GM23248 (cell line): ENCODE data around the gene NOXA1. TPM values are rescaled to one million over a fixed set of nuclear protein-coding genes. Genes with fewer than 3 reads are reported as not detected.

Source experiments
- DNase-seq: peaks from one replicate; pipeline ENCODE4 v3.0.0-alpha.2; 2015
- H2AFZ ChIP-seq: fragments of 200-600 bp; sonication (generic); 2 replicates; pipeline ENCODE4 v1.6.1; 2016; ENCODE audit warnings: antibody characterized with exemption
- H3F3A ChIP-seq: fragments of 200-600 bp; sonication (generic); 2 replicates; pipeline ENCODE4 v1.6.1; 2016; ENCODE audit warnings: mild to moderate bottlenecking, antibody characterized with exemption, mixed run types; ENCODE audit not compliant: insufficient read depth
- H3K27ac ChIP-seq: fragments of 200-600 bp; sonication (generic); 2 replicates; pipeline ENCODE4 v1.5.1; 2016; ENCODE audit warnings: mild to moderate bottlenecking
- H3K27me3 ChIP-seq: fragments of 200-600 bp; sonication (generic); replicated peaks from 2 replicates; pipeline ENCODE4 v1.6.1; 2016; ENCODE audit warnings: mild to moderate bottlenecking; ENCODE audit not compliant: insufficient read depth
- H3K36me3 ChIP-seq: fragments of 200-600 bp; sonication (generic); 2 replicates; pipeline ENCODE4 v1.6.1; 2016; ENCODE audit warnings: low read depth, mild to moderate bottlenecking
- H3K4me1 ChIP-seq: fragments of 200-600 bp; sonication (generic); 2 replicates; pipeline ENCODE4 v1.6.1; 2016; ENCODE audit warnings: mild to moderate bottlenecking; ENCODE audit not compliant: insufficient read depth
- H3K4me2 ChIP-seq: fragments of 200-600 bp; sonication (generic); one replicate; pipeline ENCODE4 v1.6.1; 2016; ENCODE audit warnings: mild to moderate bottlenecking; ENCODE audit not compliant: unreplicated experiment
- H3K4me3 ChIP-seq: fragments of 200-600 bp; sonication (generic); 2 replicates; pipeline ENCODE4 v1.5.1; 2016; ENCODE audit warnings: mild to moderate bottlenecking
- H3K79me2 ChIP-seq: fragments of 200-600 bp; sonication (generic); 2 replicates; pipeline ENCODE4 v1.6.1; 2016; ENCODE audit warnings: mild to moderate bottlenecking; ENCODE audit not compliant: insufficient read depth
- H3K9ac ChIP-seq: fragments of 200-600 bp; sonication (generic); 2 replicates; pipeline ENCODE4 v1.6.1; 2016; ENCODE audit warnings: mild to moderate bottlenecking
- H3K9me2 ChIP-seq: fragments of 200-600 bp; sonication (generic); 2 replicates; pipeline ENCODE4 v1.6.1; 2016; ENCODE audit warnings: mixed run types, mild to moderate bottlenecking, moderate library complexity; ENCODE audit not compliant: insufficient read depth
- H3K9me3 ChIP-seq: fragments of 200-600 bp; sonication (generic); one replicate; pipeline ENCODE4 v1.6.1; 2017; ENCODE audit warnings: low read depth
- H4K20me1 ChIP-seq: fragments of 200-600 bp; sonication (generic); 2 replicates; pipeline ENCODE4 v1.6.0; 2016; ENCODE audit not compliant: insufficient read depth
- EZH2 ChIP-seq: fragments of 200-600 bp; sonication (generic); IDR thresholded peaks from 2 replicates; pipeline ENCODE4 v1.6.1; 2018; ENCODE audit warnings: antibody characterized with exemption, mild to moderate bottlenecking; ENCODE audit not compliant: insufficient read depth, poor library complexity, severe bottlenecking
- EZH2phosphoT487 ChIP-seq: fragments of 200-600 bp; sonication (generic); IDR thresholded peaks from 2 replicates; pipeline ENCODE4 v1.6.1; 2018; ENCODE audit warnings: antibody characterized with exemption, moderate library complexity, mild to moderate bottlenecking, low read depth; ENCODE audit not compliant: insufficient read depth
- WGBS, 2 experiments: methylation state at CpG; one replicate each; pipeline ENCODE4 v1.1.6; 2015 to 2017; ENCODE audit warnings: low lambda C conversion rate in 2 of 2, low coverage in 1 of 2; ENCODE audit errors: missing lambda C conversion rate in 2 of 2; 5-methylcytosine and 5-hydroxymethylcytosine counted together
- in situ Hi-C: fragments of 300-500 bp; cut with MboI; formaldehyde crosslinking; loops from 2 replicates; pipeline ENCODE4 v1.15.0; 2020
- polyA plus RNA-seq: library from polyadenylated mRNA; unstranded; fragments of >200 nt; fragmentation: Nextera tagmentation; extraction: Ambion mirVana; gene quantifications from 2 replicates; pipeline ENCODE4 v1.2.1, GENCODE V29; 2016
- total RNA-seq: library from RNA; depleted of rRNA; stranded (reverse); fragments of >200 nt; shearing (Covaris generic); gene quantifications from 2 replicates; pipeline ENCODE4 v1.2.3, GENCODE V29; 2014

Gene NOXA1
- total and polyA plus RNA-seq, 2 experiments from 2014 or later = 0.32 to 0.39 TPM

DNA sequence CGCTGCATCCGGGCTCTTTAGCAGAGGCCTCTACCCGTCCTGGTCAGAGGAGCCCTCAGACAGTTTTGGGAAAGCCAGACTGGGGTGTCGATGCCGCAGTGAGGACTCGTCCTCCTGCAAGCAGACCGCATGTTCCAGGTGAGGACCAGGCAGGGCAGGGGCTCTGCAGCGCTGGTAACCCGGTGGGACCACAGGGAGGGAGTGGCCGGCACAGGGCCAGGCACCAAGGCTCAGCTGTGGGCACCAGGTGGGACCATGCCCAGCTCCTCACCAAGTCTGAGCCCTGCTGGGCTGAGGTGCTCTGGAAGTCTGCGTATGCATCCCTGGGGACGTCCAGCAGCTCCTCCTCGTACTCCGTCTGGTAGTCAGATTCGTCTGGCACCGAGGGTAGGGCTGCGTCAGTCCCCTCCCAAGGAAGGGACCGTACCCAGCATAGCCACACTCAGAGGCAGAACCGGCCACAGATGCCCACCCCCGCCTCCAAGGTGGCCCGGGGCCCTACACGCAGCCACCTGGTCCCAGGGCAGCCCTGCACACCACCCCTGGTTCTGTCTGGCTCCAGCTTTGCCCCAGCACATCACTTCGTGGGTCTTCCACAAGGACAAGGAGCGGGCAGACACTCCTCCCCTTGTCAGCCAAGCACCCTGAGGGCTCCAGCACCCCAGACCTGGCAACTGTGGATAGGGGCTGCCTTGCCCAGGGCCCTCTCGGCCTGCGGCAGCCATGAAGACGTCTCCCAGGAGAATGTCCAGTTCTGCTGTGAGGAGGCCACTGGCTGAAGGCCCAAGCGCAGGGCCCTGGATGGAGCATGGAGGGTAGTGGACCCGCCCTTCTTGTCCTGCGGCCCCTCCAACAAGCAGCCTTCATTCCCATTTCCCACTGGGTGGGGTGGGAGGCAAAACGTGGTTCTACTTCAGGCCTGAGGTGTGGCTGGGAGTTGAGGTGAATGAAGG, 37.4 kb downstream of the NOXA1 start:
- no peaks in the 10 kb centered on the region for H3K36me3 ChIP-seq
- no peaks in the 10 kb centered on the region for H3K4me1 ChIP-seq
- no peak overlapping the region for H3K27ac ChIP-seq
- no peak overlapping the region for H3K9ac ChIP-seq
- H3K4me3 ChIP-seq = no peak overlapping the region
- H2AFZ ChIP-seq = no peak overlapping the region
- H3K9me3 ChIP-seq = no peaks in the 10 kb centered on the region
- H4K20me1 ChIP-seq = no peaks in the 10 kb centered on the region
- no peak overlapping the region for H3K4me2 ChIP-seq
- H3K27me3 ChIP-seq = no peaks in the 10 kb centered on the region
- no peaks in the 10 kb centered on the region for H3F3A ChIP-seq
- no peak for DNase-seq
- H3K79me2 ChIP-seq = no peaks in the 10 kb centered on the region
- WGBS, 2 experiments = 92 to 94% methylated on average over 30 to 31 of the region's 31 CpGs
- no peaks in the 10 kb centered on the region for H3K9me2 ChIP-seq
- TF ChIP-seq EZH2phosphoT487 (no peak), EZH2 (no peak)
- in situ Hi-C loops = no loop called here

DNA sequence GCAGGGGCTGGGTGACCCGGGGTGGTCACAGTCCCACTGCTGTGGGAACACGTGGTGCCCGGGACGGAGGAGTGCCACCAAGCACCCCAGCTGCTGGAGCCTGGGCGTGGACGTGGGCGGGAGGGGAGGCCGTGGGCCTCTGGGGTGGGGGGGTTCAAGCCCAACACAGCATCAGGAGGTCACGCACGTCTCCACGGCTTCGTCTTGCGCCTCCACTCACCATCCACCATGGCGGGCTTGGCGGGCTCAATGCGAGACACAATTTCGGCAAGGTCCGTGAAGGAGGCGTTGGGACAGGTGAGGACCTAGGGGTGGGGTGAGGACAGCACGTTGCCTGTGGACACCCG, 38.1 kb downstream of the NOXA1 start:
- no peaks in the 10 kb centered on the region for H3K9me3 ChIP-seq
- no peaks in the 10 kb centered on the region for H3K79me2 ChIP-seq
- no peak overlapping the region for H3K27ac ChIP-seq
- no peaks in the 10 kb centered on the region for H4K20me1 ChIP-seq
- in situ Hi-C loops = no loop called here
- no peaks in the 10 kb centered on the region for H3K27me3 ChIP-seq
- no peaks in the 10 kb centered on the region for H3K4me1 ChIP-seq
- TF ChIP-seq EZH2phosphoT487 = no peak
- TF ChIP-seq EZH2 = no peak
- DNase-seq = no peak
- H3K36me3 ChIP-seq = no peaks in the 10 kb centered on the region
- H3F3A ChIP-seq = no peaks in the 10 kb centered on the region
- H3K4me2 ChIP-seq = no peak overlapping the region
- no peak overlapping the region for H3K9ac ChIP-seq
- 86 to 91% methylated on average over 15 to 21 of the region's 21 CpGs for WGBS, 2 experiments
- no peak overlapping the region for H2AFZ ChIP-seq
- H3K4me3 ChIP-seq = no peak overlapping the region
- no peaks in the 10 kb centered on the region for H3K9me2 ChIP-seq

DNA sequence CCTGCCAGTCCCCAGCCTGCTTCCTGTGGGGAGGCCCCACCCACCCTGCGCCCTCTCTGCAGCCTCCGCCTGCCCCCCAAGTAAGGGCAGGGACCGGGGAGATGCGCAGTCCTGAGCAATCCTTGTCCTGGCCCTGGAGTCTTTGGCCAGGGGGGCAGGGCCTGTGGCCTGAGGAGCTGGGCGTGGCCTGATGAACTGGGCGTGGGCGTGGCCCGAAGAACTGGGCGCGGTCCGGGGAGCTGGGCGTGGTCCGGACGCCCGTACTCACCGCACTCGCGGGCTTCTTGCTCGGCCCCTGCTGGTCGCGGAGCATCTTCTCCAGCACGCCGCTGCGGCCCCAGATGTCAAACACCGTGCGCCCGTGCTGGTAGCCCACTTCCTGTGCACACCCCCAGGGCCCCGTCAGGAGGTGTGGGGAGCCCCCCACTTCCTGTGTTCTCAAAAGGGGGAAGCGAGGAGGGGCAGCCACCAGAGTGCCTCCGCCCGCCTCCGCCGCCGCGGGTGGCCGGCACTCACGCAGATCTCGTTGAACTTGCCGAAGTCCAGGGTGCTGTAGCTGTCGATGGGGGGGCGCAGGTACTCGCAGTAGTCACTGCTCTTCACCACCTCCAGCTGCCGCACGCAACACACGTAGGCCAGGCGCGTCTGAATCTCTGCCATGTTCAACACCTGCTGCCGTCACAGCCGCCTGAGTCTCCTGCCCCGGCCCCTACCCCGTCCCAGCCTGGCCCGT, 38.6 kb downstream of the NOXA1 start:
- in situ Hi-C loops = no loop called here
- no peak overlapping the region for H2AFZ ChIP-seq
- no peaks in the 10 kb centered on the region for H3K9me2 ChIP-seq
- no peaks in the 10 kb centered on the region for H3K9me3 ChIP-seq
- H3K27ac ChIP-seq = no peak overlapping the region
- no peak for DNase-seq
- no peak for TF ChIP-seq EZH2
- TF ChIP-seq EZH2phosphoT487 = no peak
- no peaks in the 10 kb centered on the region for H3K4me1 ChIP-seq
- H3F3A ChIP-seq = no peaks in the 10 kb centered on the region
- H3K27me3 ChIP-seq = no peaks in the 10 kb centered on the region
- 90 to 97% methylated on average over 35 to 52 of the region's 52 CpGs for WGBS, 2 experiments
- no peaks in the 10 kb centered on the region for H4K20me1 ChIP-seq
- H3K9ac ChIP-seq = no peak overlapping the region
- H3K36me3 ChIP-seq = no peaks in the 10 kb centered on the region
- no peaks in the 10 kb centered on the region for H3K79me2 ChIP-seq
- H3K4me3 ChIP-seq = no peak overlapping the region
- no peak overlapping the region for H3K4me2 ChIP-seq

DNA sequence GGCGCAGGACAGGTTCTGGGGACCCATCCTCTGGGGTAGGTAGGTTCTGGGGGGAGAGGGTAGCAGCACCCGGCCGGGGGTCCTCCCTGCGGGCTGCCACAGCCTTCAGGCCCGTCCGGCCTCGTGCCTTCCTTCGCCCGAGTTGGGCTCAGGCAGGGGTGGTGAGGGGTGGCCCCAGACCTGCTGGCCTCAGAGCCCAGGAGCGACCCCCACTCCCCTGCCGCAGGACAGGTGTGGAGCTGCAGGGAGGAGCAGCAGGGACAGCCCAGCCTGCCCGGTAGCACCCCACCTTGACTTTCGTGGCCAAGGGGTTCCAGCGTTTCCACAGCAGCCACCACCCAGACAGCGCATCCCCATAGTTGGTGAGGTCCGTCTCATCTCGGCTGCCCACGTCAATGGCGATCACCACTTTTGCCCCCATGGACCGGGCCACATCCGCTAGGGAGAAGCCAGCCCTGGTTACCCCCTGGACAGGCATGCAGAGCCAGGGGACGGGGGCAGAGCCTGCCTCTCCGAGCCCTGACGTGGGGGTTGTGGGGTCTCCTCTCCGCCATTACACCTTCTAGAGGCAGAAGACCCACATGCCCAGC, 39.3 kb downstream of the NOXA1 start:
- H3K79me2 ChIP-seq = no peaks in the 10 kb centered on the region
- no peak overlapping the region for H3K27ac ChIP-seq
- H4K20me1 ChIP-seq = no peaks in the 10 kb centered on the region
- H3K4me1 ChIP-seq = no peaks in the 10 kb centered on the region
- in situ Hi-C loops = no loop called here
- no peak overlapping the region for H3K9ac ChIP-seq
- DNase-seq = no peak
- no peaks in the 10 kb centered on the region for H3K36me3 ChIP-seq
- H3K9me3 ChIP-seq = no peaks in the 10 kb centered on the region
- H3K9me2 ChIP-seq = no peaks in the 10 kb centered on the region
- 95% methylated on average over 23 of the region's 25 CpGs for WGBS, 2 experiments
- H2AFZ ChIP-seq = no peak overlapping the region
- no peak overlapping the region for H3K4me3 ChIP-seq
- no peaks in the 10 kb centered on the region for H3F3A ChIP-seq
- TF ChIP-seq EZH2phosphoT487 (no peak), EZH2 (no peak)
- no peaks in the 10 kb centered on the region for H3K27me3 ChIP-seq
- H3K4me2 ChIP-seq = no peak overlapping the region
